GM12865 (cell line): ENCODE results near the gene NR5A2.

Source experiments
- DNase-seq: peaks from one replicate; pipeline ENCODE4 v3.0.0; 2010; ENCODE audit warnings: low read depth
- H3K4me3 ChIP-seq: 2 replicates; pipeline ENCODE4 v1.5.1; 2011; ENCODE audit warnings: mild to moderate bottlenecking, low read depth, low read length, control low read depth
- CTCF ChIP-seq: IDR thresholded peaks from 2 replicates; pipeline ENCODE4 v1.5.1; 2011; ENCODE audit warnings: low read length, control low read depth, low read depth, inconsistent platforms; ENCODE audit not compliant: insufficient read depth; ENCODE audit errors: missing control alignments

The NR5A2 gene

GRCh38 chr1:200034761-200035396, 7.4 kb downstream of the NR5A2 start:
- TF ChIP-seq CTCF, result no peak
- no peak overlapping the region for H3K4me3 ChIP-seq
- no peak for DNase-seq

- no peak for DNase-seq
- TF ChIP-seq CTCF, result no peak
- H3K4me3 ChIP-seq, result no peak overlapping the region
Measured at GRCh38 chr1:200035397-200035955, 8.0 kb downstream of the NR5A2 start.

- no peak for DNase-seq
- no peak overlapping the region for H3K4me3 ChIP-seq
- TF ChIP-seq CTCF, result no peak
Measured at GRCh38 chr1:200035956-200036618, 8.6 kb downstream of the NR5A2 start.

GRCh38 chr1:200036619-200037270, 9.2 kb downstream of the NR5A2 start:
- no peak for TF ChIP-seq CTCF
- no peak overlapping the region for H3K4me3 ChIP-seq

GRCh38 chr1:200037501-200037900, 10.0 kb downstream of the NR5A2 start:
- no peak for TF ChIP-seq CTCF
- H3K4me3 ChIP-seq, result no peak overlapping the region
- DNase-seq, result no peak

More at GRCh38 chr1:200036619-200037270, 9.2 kb downstream of the NR5A2 start:
- DNase-seq, result no peak

GRCh38 chr1:200037904-200038303, 10.4 kb downstream of the NR5A2 start:
- DNase-seq, result no peak
- H3K4me3 ChIP-seq, result no peak overlapping the region
- no peak for TF ChIP-seq CTCF
